Measurements from ENCODE around the gene TMEM235. TPM values are rescaled to one million over a fixed set of nuclear protein-coding genes. Genes with fewer than 3 reads are reported as not detected.

Gene TMEM235
- total and polyA plus RNA-seq, 9 of the 15 experiments (the other 6 are each of a cell fraction or from before 2014, with no cell fraction given): not detected

DNA sequence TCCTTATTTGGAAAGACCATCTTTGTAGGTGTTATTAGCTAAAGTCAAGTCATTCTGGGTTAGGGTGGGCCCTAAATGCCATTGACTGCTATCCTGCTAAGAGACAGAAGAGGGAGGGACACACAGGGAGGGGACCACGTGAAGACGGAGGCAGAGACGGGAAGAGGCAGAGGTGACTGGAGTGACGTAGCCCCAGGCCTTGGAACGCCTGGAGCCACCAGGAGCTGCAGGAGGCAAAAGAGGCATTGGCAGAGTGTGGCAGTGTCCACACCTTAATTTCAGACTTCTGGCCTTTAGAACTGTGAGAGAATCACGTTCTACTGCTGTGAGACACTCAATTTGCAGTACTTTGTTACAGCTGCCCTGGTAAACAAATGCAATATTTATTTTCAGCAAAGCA is 31.0 kb upstream of the TMEM235 start:
- ChIA-PET CTCF (ENCODE audit: low intra/inter-chr PET ratio) (no interaction called here), POLR2A (interaction anchor here (0.7 to 5.5 kb wide), 3 partner anchors 13 to 50 kb away, joined by 3 to 29 read pairs (median 3); partner anchors contain the start of genes AFMID and TK1)
- no peak for ATAC-seq

DNA sequence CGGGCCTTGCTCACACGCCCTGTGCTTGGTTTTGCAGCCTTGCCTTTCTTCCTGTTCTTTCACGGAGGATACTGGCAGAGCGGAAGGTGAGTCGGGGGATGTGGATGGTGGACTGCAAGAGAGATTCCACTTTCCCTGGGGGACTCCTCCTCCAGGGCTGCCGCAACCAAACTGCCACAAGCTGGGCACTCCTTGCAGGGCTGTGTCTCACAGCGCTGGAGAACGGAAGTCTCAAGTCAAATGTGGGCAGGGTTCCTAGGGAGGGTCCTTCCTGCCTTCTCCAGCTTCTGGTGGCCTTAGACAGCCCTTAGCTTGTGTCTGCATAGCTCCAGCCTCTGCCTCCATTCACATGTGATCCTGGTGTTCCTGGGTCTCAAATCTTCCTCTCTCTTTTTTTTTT is 28.8 kb upstream of the TMEM235 start:
- no peak overlapping the region for H3K27ac ChIP-seq (ENCODE audit: extremely low read depth, low read depth, low read length)
- intact Hi-C loops (cut with micrococcal nuclease): no loop called here
- ATAC-seq (no peak), DNase-seq (ENCODE audit: extremely low read depth in 1 of 4, low spot score in 3 of 4) (no peak), FAIRE-seq (no peak)
- in situ Hi-C loops (cut with MboI): no loop called here
- H3K36me3 ChIP-seq (ENCODE audit: control insufficient read depth, insufficient read depth, low read length): peaks cover 67% of the 10 kb centered on the region; the same call in 2 of the 3 replicates
- H3K9me1 ChIP-seq (ENCODE audit: control insufficient read depth, insufficient read depth, low read length): peaks cover 8% of the 10 kb centered on the region
- no peak overlapping the region for H3K4me3 ChIP-seq
- 0 out of 4 replicates have a peak overlapping the region, but pooled peaks of 1 of the 2 experiments have one; percentile 20 for H3K9ac ChIP-seq (ENCODE audit: insufficient read depth in 1 of 2, low read depth in 2 of 2, low read length in 2 of 2)
- no TSS peak for BruUV-seq (replicated peaks)
- CTCF ChIA-PET (ENCODE audit: low intra/inter-chr PET ratio): no interaction called here
- no peak overlapping the region for H2AFZ ChIP-seq (ENCODE audit: low read depth, low read length)
- H4K20me1 ChIP-seq (replicated peaks; ENCODE audit: control insufficient read depth, insufficient read depth, low read length): no peaks in the 10 kb centered on the region
- no peaks in the 10 kb centered on the region for H3K27me3 ChIP-seq (ENCODE audit: control insufficient read depth in 2 of 2, insufficient read depth in 2 of 2, low read length in 2 of 2)
- H3K4me2 ChIP-seq (ENCODE audit: insufficient read depth, low read length): no peak overlapping the region
- WGBS (ENCODE audit: insufficient coverage, low coverage, missing lambda C conversion rate): 93% methylated on average over 5 of the region's 8 CpGs
- H3K9me3 ChIP-seq (replicated peaks; ENCODE audit: control insufficient read depth, insufficient read depth, low read depth, low read length): no peaks in the 10 kb centered on the region
- H3K79me2 ChIP-seq (ENCODE audit: control insufficient read depth, insufficient read depth, low read length): no peaks in the 10 kb centered on the region
- H3K4me1 ChIP-seq (replicated peaks in 1 of 2; ENCODE audit: control insufficient read depth in 2 of 2, insufficient read depth in 2 of 2, low read length in 2 of 2): peaks cover 0 to 9% of the 10 kb centered on the region in 2 experiments; a peak in 1 of 5 replicates
- POLR2A ChIA-PET: interaction anchor here (0.8 kb wide), 2 partner anchors 14 to 41 kb away, joined by 3 to 4 read pairs; no protein-coding TSS in a partner anchor
- TF ChIP-seq TAF9B (IDR thresholded peaks at IDR 0.05; ENCODE audit: partially characterized antibody) (no peak), SMAD3 (CRISPR knock-in tag; conservative IDR thresholded peaks at IDR 0.05) (no peak), CEBPZ (IDR thresholded peaks at IDR 0.05; ENCODE audit: borderline replicate concordance, low read depth, low read length) (no peak), SETDB1 (IDR thresholded peaks at IDR 0.05; ENCODE audit: low read length) (no peak), POLR2B (IDR thresholded peaks at IDR 0.05; ENCODE audit: low read depth, partially characterized antibody) (no peak), ZNF395 (CRISPR knock-in tag; IDR thresholded peaks at IDR 0.05) (no peak), ZNF431 (CRISPR knock-in tag; IDR thresholded peaks at IDR 0.05) (no peak)
- TF ChIP-seq, protein P1, sequence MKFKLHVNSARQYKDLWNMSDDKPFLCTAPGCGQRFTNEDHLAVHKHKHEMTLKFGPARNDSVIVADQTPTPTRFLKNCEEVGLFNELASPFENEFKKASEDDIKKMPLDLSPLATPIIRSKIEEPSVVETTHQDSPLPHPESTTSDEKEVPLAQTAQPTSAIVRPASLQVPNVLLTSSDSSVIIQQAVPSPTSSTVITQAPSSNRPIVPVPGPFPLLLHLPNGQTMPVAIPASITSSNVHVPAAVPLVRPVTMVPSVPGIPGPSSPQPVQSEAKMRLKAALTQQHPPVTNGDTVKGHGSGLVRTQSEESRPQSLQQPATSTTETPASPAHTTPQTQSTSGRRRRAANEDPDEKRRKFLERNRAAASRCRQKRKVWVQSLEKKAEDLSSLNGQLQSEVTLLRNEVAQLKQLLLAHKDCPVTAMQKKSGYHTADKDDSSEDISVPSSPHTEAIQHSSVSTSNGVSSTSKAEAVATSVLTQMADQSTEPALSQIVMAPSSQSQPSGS (CRISPR knock-in tag; IDR thresholded peaks at IDR 0.05): no peak

More for the DNA sequence above, 31.0 kb upstream of the TMEM235 start:
- intact Hi-C loops (cut with micrococcal nuclease) (no loop called here), in situ Hi-C loops (cut with MboI) (no loop called here)
- DNase-seq (ENCODE audit: extremely low read depth in 1 of 4, low spot score in 3 of 4) (no peak), FAIRE-seq (no peak)
- H3K4me3 ChIP-seq: no peak overlapping the region
- H3K9me1 ChIP-seq (ENCODE audit: control insufficient read depth, insufficient read depth, low read length): peaks cover 8% of the 10 kb centered on the region
- no peak for TF ChIP-seq KHSRP (IDR thresholded peaks at IDR 0.05)
- peaks cover 74% of the 10 kb centered on the region; the same call in 2 of the 3 replicates for H3K36me3 ChIP-seq (ENCODE audit: control insufficient read depth, insufficient read depth, low read length)
- H3K79me2 ChIP-seq (ENCODE audit: control insufficient read depth, insufficient read depth, low read length): no peaks in the 10 kb centered on the region
- no peak overlapping the region for H3K4me2 ChIP-seq (ENCODE audit: insufficient read depth, low read length)
- no peaks in the 10 kb centered on the region for H3K9me3 ChIP-seq (replicated peaks; ENCODE audit: control insufficient read depth, insufficient read depth, low read depth, low read length)
- H3K27me3 ChIP-seq (ENCODE audit: control insufficient read depth in 2 of 2, insufficient read depth in 2 of 2, low read length in 2 of 2): no peaks in the 10 kb centered on the region
- H3K9ac ChIP-seq (ENCODE audit: insufficient read depth in 1 of 2, low read depth in 2 of 2, low read length in 2 of 2): no peak overlapping the region
- no peak overlapping the region for H3K27ac ChIP-seq (ENCODE audit: extremely low read depth, low read depth, low read length)
- no peaks in the 10 kb centered on the region for H4K20me1 ChIP-seq (replicated peaks; ENCODE audit: control insufficient read depth, insufficient read depth, low read length)
- 92% methylated on average over 6 of the region's 6 CpGs for WGBS (ENCODE audit: insufficient coverage, low coverage, missing lambda C conversion rate)
- BruUV-seq (replicated peaks): no TSS peak
- H2AFZ ChIP-seq (ENCODE audit: low read depth, low read length): no peak overlapping the region
- H3K4me1 ChIP-seq (replicated peaks in 1 of 2; ENCODE audit: control insufficient read depth in 2 of 2, insufficient read depth in 2 of 2, low read length in 2 of 2): peaks cover 0 to 7% of the 10 kb centered on the region in 2 experiments; a peak in 2 of 5 replicates
